ENCODE data around the gene PISD. TPM values are rescaled to one million over a fixed set of nuclear protein-coding genes. Genes with fewer than 3 reads are reported as not detected.

PISD gene
- total and polyA plus RNA-seq, 2 of the 8 experiments (the other 6 are each of a cell fraction or from before 2014, with no cell fraction given): 47.8 to 48.2 TPM

DNA sequence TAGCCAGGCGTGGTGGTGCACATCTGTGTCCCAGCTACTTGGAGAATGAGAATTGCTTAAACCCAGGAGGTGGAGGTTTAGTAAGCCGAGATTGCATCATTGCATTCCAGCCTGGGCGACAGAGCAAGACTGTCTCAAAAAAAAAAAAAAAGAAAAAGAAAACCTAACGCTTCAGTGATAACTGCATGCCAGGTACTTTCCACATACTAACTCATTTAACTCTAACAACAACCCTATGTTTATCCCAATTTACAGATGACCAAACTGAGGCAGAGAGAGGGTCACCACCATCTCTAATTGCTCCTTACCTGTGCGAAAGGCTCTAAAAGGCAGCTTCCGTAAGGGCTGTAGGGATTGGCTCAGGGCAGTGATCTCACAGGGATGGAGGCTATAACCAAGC is 11.6 kb downstream of the PISD start:
- H4K20me1 ChIP-seq (replicated peaks in 1 of 2; ENCODE audit: control insufficient read depth in 1 of 2, insufficient read depth in 2 of 2, low read length in 2 of 2): peaks cover 0 to 9% of the 10 kb centered on the region in 2 experiments
- WGBS, 2 experiments (ENCODE audit: extremely low coverage in 1 of 2, insufficient coverage in 1 of 2, insufficient read length in 1 of 2, insufficient replicate concordance in 2 of 2, low coverage in 1 of 2, low lambda C conversion rate in 2 of 2, missing lambda C conversion rate in 1 of 2): 92% methylated on average over 6 of the region's 6 CpGs; no CpG with 5 or more reads in 1 of the 2 experiments
- no peak overlapping the region for H2BK20ac ChIP-seq (ENCODE audit: low read length)
- peaks cover 0 to 8% (median 4%) of the 10 kb centered on the region in 4 experiments; a peak in 4 of 7 replicates for H3K4me1 ChIP-seq (replicated peaks in 1 of 4; ENCODE audit: control insufficient read depth in 3 of 4, insufficient read depth in 4 of 4, low read length in 3 of 4)
- H3K23me2 ChIP-seq (ENCODE audit: low read depth, low read length): no peaks in the 10 kb centered on the region
- H2AK5ac ChIP-seq (ENCODE audit: low read depth, low read length): no peak overlapping the region
- no peak overlapping the region for H4K91ac ChIP-seq (replicated peaks; ENCODE audit: insufficient read length, low read length)
- H3K79me1 ChIP-seq (ENCODE audit: low read depth, low read length): peaks cover 9% of the 10 kb centered on the region
- no peak overlapping the region for H3K27ac ChIP-seq (ENCODE audit: low read depth, low read length)
- no peak overlapping the region for H4K8ac ChIP-seq (ENCODE audit: extremely low read depth, insufficient read depth, low read length)
- peaks cover 3 to 20% (median 4%) of the 10 kb centered on the region in 4 experiments; a peak in 5 of 8 replicates for H3K36me3 ChIP-seq (ENCODE audit: control insufficient read depth in 2 of 4, insufficient read depth in 4 of 4, low read length in 3 of 4)
- POLR2A ChIA-PET (ENCODE audit: partially characterized antibody): interaction anchor here (1.2 kb wide), 1 partner anchor 11 kb away, joined by 3 read pairs; no protein-coding TSS in a partner anchor
- no peak overlapping the region for H3K4me3 ChIP-seq (ENCODE audit: extremely low read depth in 1 of 4, insufficient read depth in 2 of 4, low read depth in 3 of 4, low read length in 4 of 4)
- no peak overlapping the region for H3K23ac ChIP-seq (ENCODE audit: insufficient read length)
- H3K14ac ChIP-seq (ENCODE audit: insufficient read length): no peak overlapping the region
- no peak overlapping the region for H3K9ac ChIP-seq (replicated peaks in 1 of 4; ENCODE audit: extremely low read depth in 1 of 4, low read depth in 3 of 4, low read length in 3 of 4)
- no peak overlapping the region for H3K4ac ChIP-seq (replicated peaks; ENCODE audit: insufficient read length, low read depth, low read length)
- H2BK5ac ChIP-seq (ENCODE audit: low read depth, low read length): no peak overlapping the region
- H2BK120ac ChIP-seq (replicated peaks; ENCODE audit: low read depth, low read length): no peak overlapping the region
- no peak overlapping the region for H3K4me2 ChIP-seq (ENCODE audit: insufficient read depth in 1 of 2, low read depth in 2 of 2, low read length in 2 of 2)
- no peaks in the 10 kb centered on the region for H3K27me3 ChIP-seq (replicated peaks in 1 of 4; ENCODE audit: control insufficient read depth in 3 of 4, extremely low read depth in 1 of 4, insufficient read depth in 3 of 4, low read length in 3 of 4)
- FAIRE-seq (no peak), DNase-seq (ENCODE audit: low read depth in 1 of 2, low spot score in 2 of 2) (no peak)
- H2BK15ac ChIP-seq (ENCODE audit: low read length): no peak overlapping the region
- no peaks in the 10 kb centered on the region for H3K9me3 ChIP-seq (ENCODE audit: insufficient read depth in 2 of 2, low read depth in 1 of 2, low read length in 1 of 2)
- H4K5ac ChIP-seq (ENCODE audit: insufficient read length, low read depth, low read length): no peak overlapping the region
- CTCF ChIA-PET (ENCODE audit: partially characterized antibody): no interaction called here
- H2AFZ ChIP-seq (ENCODE audit: low read length): no peak overlapping the region
- H3K18ac ChIP-seq (ENCODE audit: extremely low read depth, low read length): no peak overlapping the region
- peaks cover 0 to 57% of the 10 kb centered on the region in 2 experiments; a peak in 3 of 4 replicates for H3K79me2 ChIP-seq (ENCODE audit: control insufficient read depth in 1 of 2, insufficient read depth in 2 of 2, low read length in 2 of 2)
- H2BK12ac ChIP-seq (ENCODE audit: low read depth, low read length): no peak overlapping the region
- no peak overlapping the region for H3K56ac ChIP-seq (replicated peaks; ENCODE audit: insufficient read length, low read depth, low read length)
- TF ChIP-seq BACH1 (IDR thresholded peaks at IDR 0.05; ENCODE audit: low read length) (no peak), SP1 (IDR thresholded peaks at IDR 0.05; ENCODE audit: low read depth, low read length) (no peak), SRF (IDR thresholded peaks at IDR 0.05; ENCODE audit: low read depth, low read length) (no peak), BCL11A (IDR thresholded peaks at IDR 0.05; ENCODE audit: low read depth in 2 of 2, low read length in 2 of 2) (no peak), SIX5 (IDR thresholded peaks at IDR 0.05; ENCODE audit: low read depth, low read length) (no peak), SP4 (IDR thresholded peaks at IDR 0.05; ENCODE audit: low read length) (no peak), EZH2 (IDR thresholded peaks at IDR 0.05; ENCODE audit: low read depth, low read length, severe bottlenecking) (no peak), RXRA (IDR thresholded peaks at IDR 0.05; ENCODE audit: insufficient read depth, low read depth, low read length) (no peak), CBX8 (IDR thresholded peaks at IDR 0.05; ENCODE audit: borderline replicate concordance, low read depth, low read length) (no peak)
- TF ChIP-seq, protein P1, sequence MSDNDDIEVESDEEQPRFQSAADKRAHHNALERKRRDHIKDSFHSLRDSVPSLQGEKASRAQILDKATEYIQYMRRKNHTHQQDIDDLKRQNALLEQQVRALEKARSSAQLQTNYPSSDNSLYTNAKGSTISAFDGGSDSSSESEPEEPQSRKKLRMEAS (IDR thresholded peaks at IDR 0.05): no peak
- TF ChIP-seq, protein P2, sequence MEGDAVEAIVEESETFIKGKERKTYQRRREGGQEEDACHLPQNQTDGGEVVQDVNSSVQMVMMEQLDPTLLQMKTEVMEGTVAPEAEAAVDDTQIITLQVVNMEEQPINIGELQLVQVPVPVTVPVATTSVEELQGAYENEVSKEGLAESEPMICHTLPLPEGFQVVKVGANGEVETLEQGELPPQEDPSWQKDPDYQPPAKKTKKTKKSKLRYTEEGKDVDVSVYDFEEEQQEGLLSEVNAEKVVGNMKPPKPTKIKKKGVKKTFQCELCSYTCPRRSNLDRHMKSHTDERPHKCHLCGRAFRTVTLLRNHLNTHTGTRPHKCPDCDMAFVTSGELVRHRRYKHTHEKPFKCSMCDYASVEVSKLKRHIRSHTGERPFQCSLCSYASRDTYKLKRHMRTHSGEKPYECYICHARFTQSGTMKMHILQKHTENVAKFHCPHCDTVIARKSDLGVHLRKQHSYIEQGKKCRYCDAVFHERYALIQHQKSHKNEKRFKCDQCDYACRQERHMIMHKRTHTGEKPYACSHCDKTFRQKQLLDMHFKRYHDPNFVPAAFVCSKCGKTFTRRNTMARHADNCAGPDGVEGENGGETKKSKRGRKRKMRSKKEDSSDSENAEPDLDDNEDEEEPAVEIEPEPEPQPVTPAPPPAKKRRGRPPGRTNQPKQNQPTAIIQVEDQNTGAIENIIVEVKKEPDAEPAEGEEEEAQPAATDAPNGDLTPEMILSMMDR (IDR thresholded peaks at IDR 0.05; ENCODE audit: control extremely low read depth in 1 of 3, insufficient read depth in 1 of 3, low read depth in 1 of 3, low read length in 3 of 3): no peak

Measured in H1 (cell line).